Measurements from ENCODE around the gene THSD4.

THSD4 gene

GRCh38 chr15:71261909-71262308 is 146.6 kb downstream of the THSD4 start:
- TF ChIP-seq CTCF (IDR thresholded peaks at IDR 0.05) = no peak

GRCh38 chr15:71262599-71262998 is 147.3 kb downstream of the THSD4 start:
- TF ChIP-seq CTCF (IDR thresholded peaks at IDR 0.05) = no peak

- no peak for TF ChIP-seq CTCF (IDR thresholded peaks at IDR 0.05)
Measured at GRCh38 chr15:71271327-71271726, 156.1 kb downstream of the THSD4 start.

GRCh38 chr15:71272932-71273331 is 157.7 kb downstream of the THSD4 start:
- TF ChIP-seq CTCF (IDR thresholded peaks at IDR 0.05) = no peak

- TF ChIP-seq CTCF (IDR thresholded peaks at IDR 0.05) = no peak
Measured at GRCh38 chr15:71273731-71274447, 158.6 kb downstream of the THSD4 start.

GRCh38 chr15:71274448-71274798 is 159.2 kb downstream of the THSD4 start:
- TF ChIP-seq CTCF (IDR thresholded peaks at IDR 0.05) = no peak

GRCh38 chr15:71275098-71275497 is 159.8 kb downstream of the THSD4 start:
- TF ChIP-seq CTCF (IDR thresholded peaks at IDR 0.05) = no peak

Data from LNCAP (cell line).